ENCODE measurements around the gene HINT2. TPM values are rescaled to one million over a fixed set of nuclear protein-coding genes. Genes with fewer than 3 reads are reported as not detected.

Gene HINT2
- total RNA-seq, 1 experiment from 2014 or later = 35.9 TPM

DNA sequence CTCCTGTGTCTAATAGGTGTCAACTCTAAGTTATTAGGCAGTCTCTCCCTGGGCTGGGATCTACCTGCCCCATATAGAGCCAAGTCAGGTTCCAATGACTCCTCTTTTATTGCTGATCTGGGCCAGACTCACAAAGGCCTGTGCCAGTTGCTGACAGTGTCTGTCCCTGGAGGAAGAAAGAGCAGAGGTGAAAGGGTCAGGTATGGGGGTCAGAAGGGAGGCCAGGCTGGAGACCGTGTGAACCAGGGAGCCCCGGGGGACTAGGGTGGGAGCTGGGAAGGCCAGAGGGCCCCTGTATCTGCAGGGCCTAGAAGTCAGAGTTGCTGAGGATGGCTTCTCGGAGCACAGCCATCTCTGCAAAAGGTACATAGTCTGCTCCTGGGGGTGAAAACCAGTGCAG is 3.5 kb upstream of the HINT2 start:
- Mint-ChIP-seq H3K27me3 (ENCODE audit: low read depth) (peaks cover 7% of the 10 kb centered on the region), H3K36me3 (ENCODE audit: insufficient read depth in 1 of 3, low read depth in 3 of 3) (peaks cover 0 to 3% (median 0%) of the 10 kb centered on the region in 3 experiments; a peak in 1 of 7 replicates), H3K9me3 (no peaks in the 10 kb centered on the region), H3K4me3 (no peak overlapping the region), H3K4me1 (peaks cover 26 to 27% of the 10 kb centered on the region in 2 experiments), H3K27ac (no peak overlapping the region)
- H4K91ac ChIP-seq (ENCODE audit: insufficient read length, low read depth, low read length) = no peak overlapping the region
- H2BK20ac ChIP-seq (ENCODE audit: low read depth, low read length, poor library complexity, severe bottlenecking) = no peak overlapping the region
- no peak overlapping the region for H3K9ac ChIP-seq (ENCODE audit: extremely low read depth, insufficient read length, low read length)
- no peaks in the 10 kb centered on the region for H3K79me1 ChIP-seq (ENCODE audit: insufficient read depth, low read depth, low read length, poor library complexity, severe bottlenecking)
- H4K5ac ChIP-seq (ENCODE audit: insufficient read length, low read depth, low read length) = no peak overlapping the region
- H3K27ac ChIP-seq (ENCODE audit: insufficient read length, low read depth, low read length) = no peak overlapping the region
- no peak overlapping the region for H3K14ac ChIP-seq (ENCODE audit: insufficient read depth, low read length)
- no peaks in the 10 kb centered on the region for H3K79me2 ChIP-seq (ENCODE audit: insufficient read depth, low read length)
- H3K9me3 ChIP-seq (ENCODE audit: control insufficient read depth, low read depth, low read length) = no peaks in the 10 kb centered on the region
- no peak overlapping the region for H2AK5ac ChIP-seq (ENCODE audit: insufficient read length, low read length)
- no peak overlapping the region for H3T11ph ChIP-seq (ENCODE audit: low read length)
- no peak overlapping the region for H3K18ac ChIP-seq (ENCODE audit: insufficient read length, low read depth, low read length)
- no CpG with 5 or more reads among the region's 3 CpGs for WGBS (ENCODE audit: extremely low coverage, insufficient read length, low lambda C conversion rate)
- H4K8ac ChIP-seq (replicated peaks; ENCODE audit: insufficient read length, low read depth, low read length) = no peak overlapping the region
- H3K4me1 ChIP-seq (ENCODE audit: insufficient read depth, low read length) = no peaks in the 10 kb centered on the region
- H2BK12ac ChIP-seq (ENCODE audit: insufficient read length, low read depth, low read length) = no peak overlapping the region
- no peak overlapping the region for H3K56ac ChIP-seq (ENCODE audit: insufficient read length, low read depth, low read length)
- H2BK120ac ChIP-seq (ENCODE audit: low read depth, low read length, poor library complexity, severe bottlenecking) = no peak overlapping the region
- no peak overlapping the region for H3K4ac ChIP-seq (ENCODE audit: low read depth, low read length)
- peaks cover 5% of the 10 kb centered on the region for H3K23me2 ChIP-seq (ENCODE audit: insufficient read length, low read depth, low read length, poor library complexity, severe bottlenecking)
- no peaks in the 10 kb centered on the region for H4K20me1 ChIP-seq (ENCODE audit: control insufficient read depth, insufficient read depth, insufficient read length)
- TF ChIP-seq, protein P1, sequence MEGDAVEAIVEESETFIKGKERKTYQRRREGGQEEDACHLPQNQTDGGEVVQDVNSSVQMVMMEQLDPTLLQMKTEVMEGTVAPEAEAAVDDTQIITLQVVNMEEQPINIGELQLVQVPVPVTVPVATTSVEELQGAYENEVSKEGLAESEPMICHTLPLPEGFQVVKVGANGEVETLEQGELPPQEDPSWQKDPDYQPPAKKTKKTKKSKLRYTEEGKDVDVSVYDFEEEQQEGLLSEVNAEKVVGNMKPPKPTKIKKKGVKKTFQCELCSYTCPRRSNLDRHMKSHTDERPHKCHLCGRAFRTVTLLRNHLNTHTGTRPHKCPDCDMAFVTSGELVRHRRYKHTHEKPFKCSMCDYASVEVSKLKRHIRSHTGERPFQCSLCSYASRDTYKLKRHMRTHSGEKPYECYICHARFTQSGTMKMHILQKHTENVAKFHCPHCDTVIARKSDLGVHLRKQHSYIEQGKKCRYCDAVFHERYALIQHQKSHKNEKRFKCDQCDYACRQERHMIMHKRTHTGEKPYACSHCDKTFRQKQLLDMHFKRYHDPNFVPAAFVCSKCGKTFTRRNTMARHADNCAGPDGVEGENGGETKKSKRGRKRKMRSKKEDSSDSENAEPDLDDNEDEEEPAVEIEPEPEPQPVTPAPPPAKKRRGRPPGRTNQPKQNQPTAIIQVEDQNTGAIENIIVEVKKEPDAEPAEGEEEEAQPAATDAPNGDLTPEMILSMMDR (conservative IDR thresholded peaks at IDR 0.05) = no peak
- no peak overlapping the region for H2AFZ ChIP-seq (ENCODE audit: low read length)
- DNase-seq = no peak
- H3K27me3 ChIP-seq (ENCODE audit: insufficient read depth, low read length) = no peaks in the 10 kb centered on the region
- no peak overlapping the region for H3K23ac ChIP-seq (ENCODE audit: insufficient read length, low read depth, low read length)
- no peak overlapping the region for H3K4me2 ChIP-seq (ENCODE audit: insufficient read depth, insufficient read length, low read length)
- no peak overlapping the region for H2BK15ac ChIP-seq (ENCODE audit: low read depth, low read length)
- no peak overlapping the region for H2BK5ac ChIP-seq (ENCODE audit: insufficient read length, low read length)

Data from H9 (cell line).